ENCODE measurements around the gene CHRDL2.

Gene CHRDL2

GRCh38 chr11:74680703-74681531, 50.3 kb downstream of the CHRDL2 start:
- CTCF ChIA-PET, result interaction anchor here (4.2 kb wide), 1 partner anchor 21 kb away, joined by 23 read pairs; no protein-coding TSS in a partner anchor
- POLR2A ChIA-PET, result interaction anchor here (0.6 kb wide), 1 partner anchor 29 kb away, joined by 4 read pairs; no protein-coding TSS in a partner anchor
- TF ChIP-seq CTCF (IDR thresholded peaks at IDR 0.05; ENCODE audit: control extremely low read depth, extremely low read depth, low read depth, missing control alignments), result no peak
- DNase-seq (ENCODE audit: extremely low spot score), result no peak

GRCh38 chr11:74680035-74680671, 51.1 kb downstream of the CHRDL2 start:
- POLR2A ChIA-PET, result interaction anchor here (0.6 kb wide), 1 partner anchor 30 kb away, joined by 4 read pairs; no protein-coding TSS in a partner anchor
- CTCF ChIA-PET, result interaction anchor here (4.2 kb wide), 1 partner anchor 22 kb away, joined by 23 read pairs; no protein-coding TSS in a partner anchor
- no peak for DNase-seq (ENCODE audit: extremely low spot score)
- TF ChIP-seq CTCF (IDR thresholded peaks at IDR 0.05; ENCODE audit: control extremely low read depth, extremely low read depth, low read depth, missing control alignments), result no peak

- ChIA-PET CTCF (interaction anchor here (4.2 kb wide), 1 partner anchor 23 kb away, joined by 23 read pairs; no protein-coding TSS in a partner anchor), POLR2A (no interaction called here)
- TF ChIP-seq CTCF (IDR thresholded peaks at IDR 0.05; ENCODE audit: control extremely low read depth, extremely low read depth, low read depth, missing control alignments), result no peak
- no peak for DNase-seq (ENCODE audit: extremely low spot score)
Measured at GRCh38 chr11:74679513-74679865, 51.7 kb downstream of the CHRDL2 start.

- TF ChIP-seq CTCF (IDR thresholded peaks at IDR 0.05; ENCODE audit: control extremely low read depth, extremely low read depth, low read depth, missing control alignments), result no peak
- CTCF ChIA-PET, result interaction anchor here (1.1 to 1.7 kb wide), 2 partner anchors 14 to 47 kb away, joined by 3 to 10 read pairs; no protein-coding TSS in a partner anchor
- POLR2A ChIA-PET, result no interaction called here
- no peak for DNase-seq (ENCODE audit: extremely low spot score)
Measured at GRCh38 chr11:74678591-74679512, 52.4 kb downstream of the CHRDL2 start.

- CTCF ChIA-PET, result interaction anchor here (0.7 to 1.7 kb wide), 3 partner anchors 15 to 249 kb away, joined by 3 to 10 read pairs (median 3); no protein-coding TSS in a partner anchor
Measured at GRCh38 chr11:74678041-74678440, 53.2 kb downstream of the CHRDL2 start.

More at GRCh38 chr11:74678041-74678440, 53.2 kb downstream of the CHRDL2 start:
- POLR2A ChIA-PET, result no interaction called here
- TF ChIP-seq CTCF (IDR thresholded peaks at IDR 0.05; ENCODE audit: control extremely low read depth, extremely low read depth, low read depth, missing control alignments), result no peak
- DNase-seq (ENCODE audit: extremely low spot score), result no peak
